Neural progenitor cell (in vitro differentiated cells): ENCODE results near the gene TMIGD3.

ENCODE experiments used
- CTCF ChIP-seq: fragments of 200-600 bp; sonication (generic); IDR thresholded peaks from 2 replicates; pipeline ENCODE4 v1.5.1; 2017; ENCODE audit warnings: antibody characterized with exemption, mild to moderate bottlenecking
- EZH2 ChIP-seq: fragments of 200-600 bp; sonication (generic); IDR thresholded peaks from 2 replicates; pipeline ENCODE4 v1.6.1; 2017; ENCODE audit warnings: antibody characterized with exemption, mild to moderate bottlenecking, moderate library complexity

GRCh38 chr1:111454859-111455641 lies 48.4 kb downstream of the TMIGD3 start:
- TF ChIP-seq CTCF, result no peak
- TF ChIP-seq EZH2, result no peak
